GM21529 (cell line): Measurements from ENCODE around the gene PTDSS2.
"Not testable (repeated sequence)": the region's sequence is repeated elsewhere in the genome, so short reads cannot be mapped to it uniquely, and the experiment has no call there.

Experiments used
- ATAC-seq: cut with Tn5 transposase; IDR thresholded peaks from one replicate; pipeline ENCODE4 v1.9.1; 2021; ENCODE audit not compliant: unreplicated experiment

PTDSS2 gene

DNA sequence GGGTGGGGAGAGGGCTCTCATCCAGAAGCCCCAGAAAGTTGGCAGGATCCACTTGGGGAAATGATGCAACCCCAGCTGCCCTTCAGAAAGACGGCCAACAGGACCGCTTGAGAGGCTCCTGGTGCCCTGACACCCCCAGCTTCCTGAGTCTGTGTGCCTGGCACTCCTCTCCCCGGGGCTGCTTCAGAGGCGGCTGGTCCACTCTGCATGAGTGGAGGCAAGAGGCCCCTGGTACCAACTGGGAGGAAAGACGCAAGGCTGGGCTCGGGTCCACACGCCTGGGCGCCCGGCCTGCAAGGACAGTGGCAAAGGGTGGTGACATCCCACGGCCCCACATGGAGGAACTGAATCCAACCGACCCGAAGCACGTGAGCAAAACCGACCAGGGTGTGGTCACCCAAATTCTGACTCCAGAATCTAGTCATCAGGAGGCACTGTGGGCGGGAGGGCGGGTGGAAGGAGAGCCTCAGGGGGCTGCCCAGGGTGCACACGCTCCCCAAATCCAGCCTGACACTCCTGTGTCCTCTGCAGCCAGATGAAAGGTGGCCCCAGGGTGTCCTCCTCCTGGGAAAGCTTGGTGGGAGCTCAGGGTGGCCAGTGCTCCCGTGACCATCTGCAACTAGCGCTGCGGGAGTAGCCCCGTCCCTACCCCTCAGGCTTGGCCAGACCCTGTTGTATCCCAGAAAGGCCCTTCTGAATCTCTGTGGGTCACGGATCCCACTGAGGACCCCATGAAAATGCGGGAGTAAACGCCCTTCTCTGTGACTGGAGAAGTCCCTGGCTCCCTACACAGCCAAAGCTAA is 53.3 kb downstream of the PTDSS2 start:
- no peak for ATAC-seq

DNA sequence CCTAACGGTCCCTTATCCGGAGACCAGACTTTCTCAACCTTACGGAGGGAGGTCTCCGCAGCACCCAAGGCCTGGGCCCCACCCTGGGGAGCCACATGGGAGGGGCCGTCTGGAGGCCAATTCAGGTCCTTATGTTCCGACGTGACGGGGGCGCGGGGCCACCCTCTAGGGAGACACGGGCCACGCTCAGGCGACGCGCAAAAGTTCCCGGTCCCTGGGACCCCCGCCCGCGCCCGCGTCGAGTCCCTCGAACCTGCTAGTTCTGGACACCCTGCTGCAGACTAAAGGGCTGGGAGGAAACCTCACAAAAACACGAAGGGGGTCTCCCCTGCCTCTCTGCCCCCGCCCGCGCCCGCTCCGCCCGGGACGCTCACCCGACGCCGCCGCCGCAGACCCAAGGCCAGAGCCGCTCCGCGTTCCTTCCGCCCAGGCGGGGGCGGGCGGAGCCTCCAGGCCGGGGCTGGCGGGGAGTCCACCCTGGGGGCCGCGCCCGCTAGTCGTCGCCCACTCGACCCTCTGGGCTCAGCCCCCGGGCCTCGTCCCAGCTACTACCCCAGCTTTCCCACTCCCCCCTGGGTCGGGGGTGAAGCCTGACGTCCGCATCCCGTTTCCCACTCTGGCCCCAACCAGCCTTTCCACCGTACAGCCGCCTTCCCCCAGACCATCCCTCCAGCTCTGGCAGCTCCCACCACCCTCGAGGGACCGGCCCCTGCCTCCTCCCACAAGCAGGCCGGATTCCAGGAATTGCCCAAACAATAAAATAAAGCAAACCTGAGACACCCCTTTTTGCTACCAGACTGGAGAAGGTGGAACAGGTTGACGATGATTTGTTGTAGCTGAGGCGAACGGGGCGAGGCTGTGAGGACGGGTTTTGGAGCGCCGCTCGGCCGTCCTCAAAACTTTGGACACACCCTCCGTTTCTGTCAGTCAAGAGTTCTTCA is 54.2 kb downstream of the PTDSS2 start:
- no peak for ATAC-seq

DNA sequence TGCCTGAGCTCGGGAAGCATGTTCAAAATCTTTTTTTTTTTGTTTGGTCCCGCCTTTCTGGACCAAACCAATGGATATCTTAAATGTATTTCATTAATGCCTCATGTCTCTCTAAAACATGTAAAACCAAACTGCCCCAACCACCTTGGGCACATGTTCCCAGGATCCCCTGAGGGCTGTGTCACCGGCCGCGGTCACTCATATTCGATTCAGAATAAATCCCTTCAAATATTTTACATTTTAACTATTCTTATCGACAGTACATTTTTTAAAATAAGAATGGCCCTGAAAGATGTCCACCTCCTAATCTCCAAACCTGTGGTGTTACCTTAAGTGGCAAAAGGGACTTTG is 54.9 kb downstream of the PTDSS2 start:
- no peak for ATAC-seq

DNA sequence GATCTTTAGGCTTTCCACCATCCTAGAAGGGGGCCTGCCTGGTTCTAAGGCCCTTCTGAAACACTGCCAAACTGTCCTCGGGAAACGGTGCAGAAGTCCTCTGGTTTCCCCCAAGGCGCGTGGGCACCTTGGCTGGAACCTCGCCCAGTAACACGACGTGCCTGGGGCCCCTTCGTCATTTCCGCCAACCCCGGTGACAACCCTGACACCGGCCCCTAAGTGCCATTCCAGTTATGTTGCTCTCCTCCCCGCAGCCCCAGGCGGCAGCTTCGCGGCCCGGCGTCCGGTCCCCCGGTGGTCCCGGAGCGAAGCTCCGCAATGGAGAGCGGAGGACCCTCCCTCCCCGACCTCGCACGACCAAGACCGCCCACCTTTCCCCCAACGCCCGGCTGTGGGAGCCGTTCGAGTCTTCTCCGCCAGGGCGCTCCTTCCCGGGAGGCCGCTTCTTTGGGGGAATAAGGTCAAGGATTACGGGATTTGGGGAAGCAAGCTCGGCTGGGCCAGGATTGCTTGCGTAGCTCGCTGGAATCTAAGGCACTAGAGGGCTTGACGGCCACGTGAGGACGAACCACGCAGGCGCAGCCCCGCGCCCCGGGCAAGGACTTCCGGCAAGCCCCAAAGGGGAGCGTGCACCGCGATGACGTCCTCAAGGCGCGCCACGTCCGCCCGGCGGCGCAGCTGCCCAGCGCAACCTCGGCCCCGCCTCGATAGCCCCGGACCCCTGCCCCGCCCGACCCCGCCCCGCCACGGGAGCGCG is 56.3 kb downstream of the PTDSS2 start:
- ATAC-seq = peak; percentile 61

DNA sequence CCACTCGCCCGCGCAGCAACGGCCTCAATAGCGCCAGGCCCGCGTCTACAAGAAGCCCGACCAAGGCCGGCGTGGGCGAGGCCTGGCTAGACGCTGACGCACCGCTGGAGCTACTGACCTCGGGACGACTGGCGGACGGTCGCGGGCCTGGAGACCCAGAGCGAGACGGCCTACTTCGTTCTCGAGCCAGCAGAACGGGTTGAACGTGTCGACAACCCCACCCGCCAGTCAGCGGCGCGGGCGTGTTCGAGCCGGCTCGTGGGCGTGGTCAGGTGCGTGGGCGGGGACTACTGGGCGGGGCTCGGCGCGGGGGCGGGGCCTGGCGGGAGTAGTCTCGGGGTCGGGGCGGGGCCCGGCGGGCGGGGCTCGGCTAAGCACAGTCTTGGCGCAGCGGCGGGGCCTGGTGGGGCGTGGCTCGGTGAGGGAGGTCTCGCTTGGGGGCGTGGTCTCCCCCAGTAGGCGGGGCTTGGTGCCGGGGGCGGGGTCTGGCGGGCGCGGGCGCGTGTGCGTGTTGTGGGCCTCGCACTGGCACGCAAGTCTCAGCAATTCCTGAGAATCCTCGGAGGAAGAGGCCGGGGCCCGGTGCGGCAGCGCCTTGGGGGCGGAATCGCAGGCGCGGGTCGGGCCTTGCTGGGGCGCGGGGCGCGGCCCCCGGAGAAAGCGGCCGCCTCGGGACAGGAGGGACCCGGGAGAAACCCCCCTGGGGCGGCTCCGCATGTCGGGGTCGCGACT is 57.1 kb downstream of the PTDSS2 start, which contains the start of gene RNH1:
Gene RNH1, minus strand, starts transcription at position 248 of the 732 bp plus-strand sequence. CDS start 5,080 bp downstream, outside the sequence.
- peak; percentile 51 for ATAC-seq

DNA sequence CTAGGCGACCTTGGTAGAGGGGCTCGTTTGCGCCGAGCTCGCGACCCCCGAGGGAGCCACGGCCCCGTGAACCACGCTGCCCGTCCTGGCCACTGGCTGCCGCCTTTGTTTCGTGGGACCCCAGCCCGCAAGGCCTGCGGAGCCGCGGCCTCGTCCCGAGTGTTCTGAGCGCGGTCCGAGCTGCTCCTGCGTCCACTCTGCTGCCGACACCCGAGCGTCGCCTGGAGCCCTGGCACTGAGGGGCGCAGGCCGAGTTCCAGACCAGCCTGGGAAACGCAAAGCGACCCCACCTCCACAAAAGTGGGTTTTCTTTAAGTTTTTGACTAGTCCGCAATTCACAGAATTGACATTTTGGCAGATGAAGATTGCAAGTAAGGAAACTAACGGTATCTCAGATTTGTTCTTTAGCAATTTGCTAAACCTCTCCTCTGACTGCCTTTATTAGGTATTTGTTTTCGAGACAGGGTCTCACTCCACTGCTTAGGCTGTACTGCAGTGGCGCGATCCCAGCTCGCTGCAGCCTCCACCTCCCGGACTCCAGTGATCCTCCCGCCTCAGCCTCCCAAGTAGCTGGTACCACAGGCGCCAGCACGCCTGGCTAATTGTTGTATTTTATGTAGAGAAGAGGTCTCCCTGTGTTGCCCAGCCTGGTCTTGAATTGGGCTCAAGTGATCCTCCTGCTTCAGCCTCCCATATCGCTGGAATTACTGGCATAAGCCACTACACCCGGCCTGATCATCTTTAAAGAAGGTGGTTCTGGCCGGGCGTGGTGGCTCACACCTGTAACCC is 57.8 kb downstream of the PTDSS2 start:
- ATAC-seq = no peak

DNA sequence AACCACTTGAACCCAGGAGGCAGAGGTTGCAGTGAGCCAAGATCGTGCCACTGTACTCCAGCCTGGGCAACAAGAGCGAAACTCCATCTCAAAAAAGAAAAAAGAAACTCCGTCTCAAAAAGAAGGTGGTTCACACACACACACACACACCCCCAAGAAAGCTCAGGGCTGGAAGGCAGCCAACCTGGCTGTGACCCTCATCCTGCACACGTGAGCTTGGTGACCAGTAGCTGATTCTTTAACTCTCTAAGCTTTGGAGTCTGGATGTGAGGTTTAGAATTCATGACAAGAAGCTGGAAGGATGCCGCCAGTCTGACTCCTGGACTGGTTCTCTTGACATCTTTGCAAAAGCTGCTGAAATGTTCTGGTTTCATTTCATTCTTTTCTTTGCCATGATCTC is 58.9 kb downstream of the PTDSS2 start:
- ATAC-seq = no peak

DNA sequence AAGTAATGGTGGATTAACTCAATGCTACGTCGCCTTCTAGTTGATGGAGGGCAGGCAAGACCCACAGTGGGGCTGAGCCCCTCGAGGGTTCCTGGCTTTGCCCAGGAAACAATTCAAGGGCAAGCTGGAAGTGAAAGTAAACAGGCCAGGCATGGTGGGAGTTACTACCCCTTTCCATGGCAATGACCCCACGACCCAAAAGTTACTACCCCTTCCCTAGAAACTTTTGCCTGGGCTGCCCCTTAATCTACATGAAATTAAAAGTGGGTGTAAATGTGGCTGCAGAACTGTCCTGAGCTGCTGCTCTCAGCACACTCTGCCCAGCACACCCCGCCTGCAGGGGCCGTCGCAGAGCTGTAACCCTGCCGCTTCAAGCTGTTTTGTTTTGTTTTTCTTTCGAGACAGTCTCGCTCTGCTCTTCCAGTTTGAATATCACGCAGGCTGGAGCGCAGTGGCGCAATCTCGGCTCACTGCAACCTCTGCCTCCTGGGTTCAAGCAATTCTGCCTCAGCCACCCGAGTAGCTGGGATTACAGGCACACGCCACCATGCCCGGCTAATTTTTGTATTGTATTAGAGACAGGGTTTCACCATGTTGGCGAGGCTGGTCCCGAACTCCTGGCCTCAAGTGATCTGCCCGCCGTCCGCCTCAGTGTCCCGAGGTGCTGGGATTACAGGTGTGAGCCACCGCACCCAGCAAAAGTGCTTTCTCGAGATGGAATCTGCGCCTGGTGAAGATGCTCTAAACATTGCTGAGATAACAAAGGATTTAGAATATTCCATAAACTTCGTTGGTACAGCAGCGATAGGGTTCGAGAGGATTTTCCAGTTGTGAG is 62.9 kb downstream of the PTDSS2 start:
- ATAC-seq = no peak

DNA sequence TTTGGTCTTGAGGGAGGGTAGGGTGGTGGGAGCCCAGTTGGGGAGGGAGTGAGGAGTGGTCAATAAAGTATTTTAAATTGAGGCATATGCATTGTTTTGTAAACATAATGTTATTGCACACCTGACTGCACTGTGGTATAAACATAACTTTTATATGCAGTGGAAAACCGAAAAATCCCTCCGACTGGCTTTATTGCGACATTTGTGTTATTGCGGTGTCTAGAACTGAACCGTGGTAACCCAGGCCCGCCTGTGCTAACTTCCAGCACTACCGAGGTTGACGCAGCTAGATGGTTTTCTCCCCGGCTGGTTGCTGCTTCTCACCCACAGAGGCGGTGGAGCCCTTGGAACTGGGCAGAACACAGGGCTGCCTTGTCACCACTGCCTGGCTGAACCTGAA is 64.5 kb downstream of the PTDSS2 start:
- no peak for ATAC-seq

DNA sequence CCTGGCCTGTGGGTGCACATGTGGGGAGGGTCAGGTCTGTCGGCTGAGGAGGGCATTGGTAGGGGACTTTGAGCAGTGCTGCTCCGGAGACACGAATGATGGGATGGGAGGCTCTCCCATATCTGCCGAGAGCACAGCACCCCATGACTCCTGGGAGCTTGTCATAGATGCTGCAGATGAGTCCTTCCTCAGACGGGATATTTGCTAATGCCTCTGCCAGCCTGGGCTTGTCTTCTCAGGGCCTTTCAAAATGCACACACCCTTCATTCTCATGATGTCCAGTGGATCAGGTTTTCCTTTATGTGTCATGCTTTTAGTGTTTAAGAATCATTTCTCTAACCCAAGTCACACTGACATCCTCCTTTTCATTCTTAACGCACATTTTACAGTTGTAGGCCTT is 65.1 kb downstream of the PTDSS2 start:
- no peak for ATAC-seq

DNA sequence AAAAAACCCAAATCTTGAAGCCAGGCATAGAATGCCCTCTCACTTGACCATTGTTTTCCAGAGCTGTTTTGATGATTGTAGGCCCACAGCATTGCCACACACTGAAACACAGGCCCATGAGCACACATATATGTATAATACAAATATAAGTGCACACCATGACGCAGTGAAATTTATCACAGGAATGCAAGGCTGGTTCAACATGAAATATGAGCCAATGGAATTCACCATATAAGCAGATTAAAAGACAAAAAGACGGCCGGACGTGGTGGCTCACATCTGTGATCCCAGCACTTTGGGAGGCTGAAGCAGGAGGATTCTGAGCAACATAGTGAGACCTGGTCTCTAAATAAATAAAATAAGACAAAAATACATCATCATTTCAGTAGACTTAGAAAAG is 66.3 kb downstream of the PTDSS2 start:
- ATAC-seq = no peak

DNA sequence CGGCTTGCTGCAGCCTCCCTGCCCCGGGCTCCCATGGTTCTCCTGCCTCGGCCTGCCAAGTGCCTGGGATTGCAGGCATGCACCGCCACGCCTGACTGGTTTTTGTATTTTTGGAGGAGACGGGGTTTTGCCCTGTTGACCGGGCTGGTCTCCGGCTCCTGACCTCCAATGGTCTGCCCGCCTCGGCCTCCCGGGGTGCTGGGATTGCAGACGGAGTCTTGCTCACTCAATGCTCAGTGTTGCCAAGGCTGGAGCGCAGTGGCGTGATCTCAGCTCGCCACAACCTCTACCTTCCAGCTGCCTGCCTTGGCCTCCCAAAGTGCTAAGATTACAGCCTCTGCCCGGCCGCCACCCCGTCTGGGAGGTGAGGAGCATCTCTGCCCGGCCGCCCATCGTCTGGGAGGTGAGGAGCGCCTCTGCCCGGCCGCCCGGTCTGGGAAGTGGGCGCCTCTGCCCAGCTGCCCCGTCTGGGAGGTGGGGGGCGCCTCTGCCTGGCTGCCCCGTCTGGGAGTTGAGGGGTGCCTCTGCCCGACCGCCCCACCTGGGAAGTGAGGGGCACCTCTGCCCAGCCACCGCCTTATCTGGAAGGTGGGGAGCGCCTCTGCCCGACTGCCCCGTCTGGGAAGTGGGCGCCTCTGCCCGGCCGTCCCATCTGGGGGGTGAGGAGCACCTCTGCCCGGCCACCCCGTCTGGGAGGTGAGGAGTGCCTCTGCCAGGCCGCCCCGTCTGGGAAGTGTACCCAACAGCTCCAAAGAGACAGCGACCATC is 67.0 kb downstream of the PTDSS2 start:
- not testable (repeated sequence) for ATAC-seq

DNA sequence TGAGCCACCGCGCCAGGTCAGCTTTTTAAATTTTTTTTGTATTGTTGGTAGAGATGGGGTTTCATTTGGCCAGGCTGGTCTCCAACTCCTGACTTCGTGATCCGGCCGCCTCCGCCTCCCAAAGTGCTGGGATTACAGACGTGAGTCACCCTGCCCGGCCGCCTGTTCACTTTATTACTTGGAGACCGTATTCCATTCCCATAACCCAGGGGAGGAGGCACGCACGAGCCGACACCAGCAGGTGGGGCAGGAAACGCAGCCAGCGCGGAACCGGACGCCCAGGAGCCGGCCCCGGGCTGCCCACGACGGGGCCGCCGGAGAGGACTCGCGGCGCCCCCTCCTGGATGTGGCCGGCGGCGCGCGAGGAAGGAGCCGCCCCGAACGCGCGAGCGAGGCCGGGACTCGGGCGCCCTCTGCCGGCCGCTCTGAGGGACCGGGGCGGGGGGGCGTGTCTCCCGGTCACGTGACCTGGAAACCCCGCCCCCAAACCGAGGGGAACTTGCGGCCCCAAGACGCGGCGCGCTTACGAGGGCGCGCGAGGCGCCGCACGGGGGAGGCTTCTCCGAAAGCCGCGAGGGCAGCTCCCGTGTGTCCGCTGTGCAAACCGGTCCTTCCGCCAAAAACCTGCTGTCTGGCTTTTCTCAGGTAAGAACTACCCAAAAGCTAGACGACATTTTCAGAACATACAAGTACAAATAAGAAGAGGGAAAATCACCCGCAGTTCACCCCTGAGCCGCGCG is 68.6 kb downstream of the PTDSS2 start:
- peak; percentile 82 for ATAC-seq

DNA sequence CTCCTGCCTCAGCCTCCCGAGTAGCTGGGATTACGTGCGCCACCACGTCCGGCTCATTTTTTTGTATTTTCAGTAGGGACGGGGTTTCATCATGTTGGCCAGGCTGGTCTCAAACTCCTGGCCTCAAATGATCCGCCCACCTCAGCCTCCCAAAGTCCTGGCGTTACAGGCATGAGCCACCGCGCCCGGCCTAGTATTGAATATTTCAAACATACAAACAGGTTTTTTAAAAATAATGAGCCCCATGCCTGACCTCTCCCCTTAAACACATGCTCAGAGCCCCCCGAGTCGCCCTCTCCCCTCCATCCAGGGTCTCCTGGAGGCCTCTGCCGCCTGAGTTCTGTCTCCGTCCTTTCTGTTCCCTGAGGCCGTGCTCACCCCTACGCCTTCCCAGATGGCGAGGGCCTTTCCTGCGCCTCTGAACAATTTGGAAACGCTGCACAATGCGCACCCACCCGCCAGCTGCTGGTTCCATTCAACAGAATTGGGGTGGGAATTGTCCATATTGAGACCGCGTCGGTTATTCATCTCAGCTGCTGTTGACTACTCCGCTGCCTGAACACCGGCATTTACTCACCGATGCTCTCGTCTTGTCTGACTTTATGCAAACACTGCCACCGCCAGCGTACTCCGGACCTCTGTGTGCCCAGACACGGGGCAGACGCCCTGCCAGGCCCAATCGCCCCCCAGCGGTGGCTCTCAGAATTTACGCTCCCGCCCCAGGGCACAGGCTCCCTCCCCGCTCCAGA is 70.5 kb downstream of the PTDSS2 start:
- no peak for ATAC-seq

DNA sequence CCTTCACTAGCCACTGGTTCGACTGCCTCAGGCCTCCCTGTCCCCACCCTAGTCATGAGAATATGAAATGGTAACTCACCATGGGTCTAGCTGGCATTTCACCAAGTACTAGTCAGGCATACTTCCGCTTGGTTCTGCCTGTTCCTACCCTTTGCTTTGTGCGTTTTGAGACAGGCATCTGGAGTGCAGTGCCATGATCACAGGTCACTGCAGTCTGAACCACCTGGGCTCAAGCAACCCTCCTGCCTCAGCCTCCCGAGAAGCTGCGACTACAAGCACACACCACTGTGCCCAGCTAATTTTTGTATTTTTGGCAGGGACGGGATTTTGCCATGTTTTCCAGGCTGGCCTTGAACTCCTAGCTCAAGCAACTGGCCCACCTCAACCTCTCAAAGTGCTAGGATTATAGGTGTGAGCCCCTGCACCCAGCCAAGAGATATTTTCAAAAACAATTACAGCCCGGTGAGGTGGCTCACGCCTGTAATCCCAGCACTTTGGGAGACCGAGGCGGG is 71.2 kb downstream of the PTDSS2 start:
- no peak for ATAC-seq

DNA sequence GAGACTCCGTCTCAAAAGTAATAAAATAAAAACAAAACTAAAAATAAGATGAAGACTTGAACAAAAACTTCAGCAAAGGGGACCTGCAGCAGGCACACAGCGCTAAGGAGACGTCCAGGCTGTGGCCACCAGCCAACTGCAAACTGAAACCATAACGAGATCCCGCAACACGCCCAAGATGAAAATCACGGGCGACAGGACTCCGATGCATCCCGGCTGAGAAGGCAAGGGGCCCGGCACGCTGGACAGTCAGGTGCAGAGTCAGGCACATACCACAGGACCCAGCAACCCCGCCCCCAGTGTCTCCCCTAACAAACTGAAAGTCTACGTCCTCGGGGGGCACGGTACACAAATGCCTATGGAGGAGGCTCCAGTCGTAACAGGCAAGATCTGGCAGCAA is 76.1 kb downstream of the PTDSS2 start:
- ATAC-seq = no peak
